ENCODE results near the gene HSBP1L1.
A peak's percentile ranks its signal among the peaks of the same experiment; 100 is the strongest.
"Not testable (repeated sequence)": the region's sequence is repeated elsewhere in the genome, so short reads cannot be mapped to it uniquely, and the experiment has no call there.

The HSBP1L1 gene

GRCh38 chr18:79956276-79956675 lies 8.2 kb upstream of the HSBP1L1 start:
- CTCF ChIA-PET: no interaction called here
- DNase-seq: no peak
- Mint-ChIP-seq H3K27ac (no peak overlapping the region), H3K4me1 (peaks cover 14% of the 10 kb centered on the region), H3K9me3 (no peaks in the 10 kb centered on the region), H3K27me3 (peaks cover 36% of the 10 kb centered on the region), H3K36me3 (no peaks in the 10 kb centered on the region), H3K4me3 (no peak overlapping the region)

GRCh38 chr18:79958981-79959380 lies 5.5 kb upstream of the HSBP1L1 start:
- DNase-seq: no peak
- peaks cover 38% of the 10 kb centered on the region for H3K27me3 Mint-ChIP-seq
- no peaks in the 10 kb centered on the region for H3K36me3 Mint-ChIP-seq
- H3K4me3 Mint-ChIP-seq: no peak overlapping the region
- CTCF ChIA-PET: no interaction called here
- peaks cover 22% of the 10 kb centered on the region for H3K4me1 Mint-ChIP-seq
- no peak overlapping the region for H3K27ac Mint-ChIP-seq
- H3K9me3 Mint-ChIP-seq: no peaks in the 10 kb centered on the region

DNA sequence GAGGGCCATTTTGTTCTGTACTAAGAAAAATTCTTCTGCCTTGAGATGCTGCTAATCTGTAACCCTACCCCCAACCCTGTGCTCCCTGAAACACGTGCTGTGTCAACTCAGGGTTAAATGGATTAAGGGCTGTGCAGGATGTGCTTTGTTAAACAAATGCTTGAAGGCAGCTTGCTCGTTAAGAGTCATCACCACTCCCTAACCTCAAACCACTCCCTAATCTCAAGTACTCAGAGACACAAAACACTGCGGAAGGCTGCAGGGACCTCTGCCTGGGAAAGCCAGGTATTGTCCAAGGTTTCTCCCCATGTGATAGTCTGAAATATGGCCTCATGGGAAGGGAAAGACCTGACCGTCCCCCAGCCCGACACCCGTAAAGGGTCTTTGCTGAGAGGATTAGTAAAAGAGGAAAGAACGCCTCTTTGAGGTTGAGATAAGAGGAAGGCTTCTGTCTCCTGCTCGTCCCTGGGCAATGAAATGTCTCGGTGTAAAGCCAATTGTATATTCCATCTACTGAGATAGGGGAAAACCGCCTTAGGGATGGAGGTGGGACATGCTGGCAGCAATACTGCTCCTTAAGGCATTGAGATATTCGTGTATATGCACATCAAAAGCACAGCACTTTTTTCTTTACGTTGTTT lies 4.2 kb upstream of the HSBP1L1 start:
- Mint-ChIP-seq H3K4me1 (peaks cover 25% of the 10 kb centered on the region), H3K27ac (peak overlapping the region; percentile 80), H3K27me3 (peaks cover 26% of the 10 kb centered on the region)
- DNase-seq: peak; percentile 31
- CTCF ChIA-PET, H3K9me3 Mint-ChIP-seq, H3K4me3 Mint-ChIP-seq, H3K36me3 Mint-ChIP-seq: not testable (repeated sequence)

DNA sequence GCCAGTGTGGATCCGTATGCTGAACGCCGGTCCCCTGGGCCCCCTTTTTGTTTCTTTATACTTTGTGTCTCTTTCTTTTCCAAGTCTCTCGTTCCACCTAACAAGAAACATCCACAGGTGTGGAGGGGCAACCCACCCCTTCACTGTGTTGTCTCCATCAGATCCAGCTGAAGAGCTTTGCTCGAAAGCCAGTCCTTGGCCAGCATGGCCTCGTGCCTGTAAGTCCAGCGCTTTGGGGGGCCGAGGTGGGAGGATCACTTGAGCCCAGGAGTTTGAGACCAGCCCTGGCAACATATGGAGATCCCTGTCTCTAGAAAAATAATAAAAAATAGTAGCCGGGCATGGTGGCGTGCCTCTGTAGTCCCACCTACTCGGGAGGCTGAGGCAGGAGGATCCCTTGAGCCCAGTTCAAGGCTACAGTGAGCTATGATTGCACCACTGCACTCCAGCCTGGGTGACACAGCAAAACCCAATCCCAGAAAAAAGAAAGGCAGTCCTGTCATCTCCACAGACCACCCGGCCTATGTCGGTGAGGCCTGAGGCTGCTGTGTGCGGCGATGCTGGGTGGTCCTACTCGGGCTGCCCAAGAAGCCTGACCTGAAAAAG lies 3.4 kb upstream of the HSBP1L1 start:
- peaks cover 29% of the 10 kb centered on the region for H3K4me1 Mint-ChIP-seq

GRCh38 chr18:79961527-79962291 lies 2.7 kb upstream of the HSBP1L1 start:
- Mint-ChIP-seq H3K36me3 (no peaks in the 10 kb centered on the region), H3K27ac (no peak overlapping the region), H3K9me3 (no peaks in the 10 kb centered on the region)

More for the DNA sequence above, 3.4 kb upstream of the HSBP1L1 start:
- H3K27ac Mint-ChIP-seq: no peak overlapping the region
- CTCF ChIA-PET: interaction anchor here (1.2 kb wide), 1 partner anchor 27 kb away, joined by 4 read pairs; no protein-coding TSS in a partner anchor
- H3K9me3 Mint-ChIP-seq: no peaks in the 10 kb centered on the region
- no peak for DNase-seq
- peaks cover 20% of the 10 kb centered on the region for H3K27me3 Mint-ChIP-seq
- H3K4me3 Mint-ChIP-seq: no peak overlapping the region
- no peaks in the 10 kb centered on the region for H3K36me3 Mint-ChIP-seq

DNA sequence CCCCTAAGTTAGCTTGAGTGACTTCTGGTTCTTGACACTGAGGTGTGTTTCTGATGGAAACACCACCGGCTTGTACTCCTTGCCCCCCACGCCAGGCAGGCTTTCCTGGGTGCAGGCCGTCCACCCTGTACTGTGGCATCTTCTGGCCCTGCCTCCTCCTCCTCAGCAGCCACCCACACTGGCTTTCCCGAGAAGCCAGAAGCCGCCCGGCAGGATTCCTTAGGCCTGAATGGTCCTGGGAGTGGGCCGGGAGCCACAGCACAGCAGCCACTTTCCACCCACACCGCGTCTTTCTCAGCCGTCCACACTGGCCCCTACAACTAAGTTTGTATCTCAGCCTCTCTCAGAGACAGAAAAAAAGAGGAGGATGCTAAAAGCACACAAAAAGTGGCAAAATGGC lies 2.1 kb upstream of the HSBP1L1 start:
- H3K27me3 Mint-ChIP-seq: peaks cover 17% of the 10 kb centered on the region
- DNase-seq: no peak
- H3K27ac Mint-ChIP-seq: peak overlapping the region; percentile 3
- H3K9me3 Mint-ChIP-seq: no peaks in the 10 kb centered on the region
- H3K36me3 Mint-ChIP-seq: peaks cover 2% of the 10 kb centered on the region
- H3K4me1 Mint-ChIP-seq: peaks cover 32% of the 10 kb centered on the region
- CTCF ChIA-PET: no interaction called here
- H3K4me3 Mint-ChIP-seq: no peak overlapping the region

More at GRCh38 chr18:79961527-79962291, 2.7 kb upstream of the HSBP1L1 start:
- H3K27me3 Mint-ChIP-seq: peaks cover 17% of the 10 kb centered on the region
- H3K4me1 Mint-ChIP-seq: peaks cover 29% of the 10 kb centered on the region
- no peak for DNase-seq
- CTCF ChIA-PET: interaction anchor here (1.2 kb wide), 1 partner anchor 26 kb away, joined by 4 read pairs; no protein-coding TSS in a partner anchor
- no peak overlapping the region for H3K4me3 Mint-ChIP-seq

DNA sequence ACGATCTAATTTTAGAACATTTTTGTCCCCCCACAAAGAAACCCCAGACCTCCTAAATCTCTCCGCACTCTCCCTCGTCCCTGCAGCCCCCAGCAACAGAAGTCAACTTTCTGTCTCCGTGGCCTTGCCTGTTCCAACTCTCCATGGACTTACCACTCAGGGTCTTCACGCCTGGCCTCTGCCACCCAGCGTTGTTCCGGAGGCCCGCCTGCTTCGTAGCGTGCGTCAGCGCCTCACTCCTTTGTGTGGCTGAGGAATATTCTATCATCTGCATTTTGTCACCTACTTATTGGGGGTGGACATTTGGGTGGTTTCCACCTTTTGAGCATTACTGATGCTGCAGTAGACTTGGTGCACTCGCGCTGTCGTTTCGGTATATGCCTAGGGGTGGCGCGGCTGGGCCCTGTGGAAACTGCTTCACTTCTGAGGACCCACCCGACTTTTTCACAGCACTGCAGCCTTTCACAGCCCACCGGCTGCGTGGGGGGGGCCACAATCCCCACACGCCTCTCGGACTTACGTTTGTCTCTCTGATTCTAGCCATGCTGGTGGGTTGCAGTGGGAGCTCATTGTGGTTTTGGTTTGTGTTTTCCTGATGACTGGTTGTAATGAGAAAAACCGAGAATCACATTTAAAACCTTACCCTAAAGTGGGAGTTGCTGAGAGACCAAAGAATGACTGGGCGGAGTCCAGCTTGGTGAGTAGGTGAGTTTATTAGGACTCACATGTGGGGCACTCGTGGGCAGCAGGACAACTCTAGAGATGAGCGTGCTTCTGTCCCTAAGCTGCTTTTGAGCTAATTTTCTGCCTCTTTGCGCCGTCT lies 1.4 kb upstream of the HSBP1L1 start:
- CTCF ChIA-PET: no interaction called here
- Mint-ChIP-seq H3K4me1 (peaks cover 37% of the 10 kb centered on the region), H3K27ac (peak overlapping the region; percentile 39), H3K27me3 (peaks cover 17% of the 10 kb centered on the region), H3K36me3 (peaks cover 2% of the 10 kb centered on the region), H3K4me3 (peak overlapping the region; percentile 35), H3K9me3 (no peaks in the 10 kb centered on the region)
- DNase-seq: no peak

- Mint-ChIP-seq H3K36me3 (peaks cover 2% of the 10 kb centered on the region), H3K9me3 (no peaks in the 10 kb centered on the region), H3K4me1 (peaks cover 42% of the 10 kb centered on the region), H3K4me3 (peak overlapping the region; percentile 56), H3K27ac (peak overlapping the region; percentile 52), H3K27me3 (peaks cover 17% of the 10 kb centered on the region)
- no peak for DNase-seq
- CTCF ChIA-PET: no interaction called here
These were observed 649 bp upstream of the HSBP1L1 start for GRCh38 chr18:79963658-79964329.

DNA sequence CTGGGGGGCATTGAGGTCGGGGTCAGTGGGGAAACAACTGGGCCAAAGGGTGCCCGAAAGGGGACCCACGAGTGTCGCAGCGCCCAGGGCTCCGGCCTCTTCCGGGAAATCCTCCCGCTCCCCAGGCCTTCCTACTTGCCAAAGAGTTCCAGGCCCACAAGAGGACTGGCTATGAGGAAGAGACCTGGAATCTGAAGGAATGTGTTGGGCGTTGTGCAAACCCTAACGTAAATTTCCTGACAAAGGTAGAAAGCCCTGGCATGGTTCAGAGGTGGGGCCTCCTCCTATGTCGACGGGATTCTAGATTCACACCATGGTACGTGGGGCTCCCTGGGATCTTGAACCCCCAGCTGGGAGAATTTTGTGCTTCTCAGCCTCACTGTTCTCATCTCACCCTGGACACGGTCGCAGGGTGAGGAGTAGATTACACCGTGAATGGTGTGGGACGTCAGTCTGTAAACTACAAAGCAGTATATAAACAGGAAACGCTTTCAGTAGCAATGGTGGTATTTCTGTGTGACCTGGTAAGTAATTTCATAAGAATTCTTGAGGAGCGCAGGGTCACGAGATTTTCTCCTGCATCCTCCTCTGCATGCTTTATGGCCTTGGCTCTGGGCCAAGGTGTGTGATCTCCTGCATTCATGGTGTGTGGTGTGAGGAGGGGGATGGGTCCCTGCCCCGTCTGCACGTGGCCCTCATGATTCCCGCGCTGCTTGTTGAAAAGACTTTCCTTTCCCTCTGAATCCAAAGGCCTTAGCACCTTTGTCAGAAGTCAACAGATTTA lies 868 bp downstream of the HSBP1L1 start:
- Mint-ChIP-seq H3K9me3 (no peaks in the 10 kb centered on the region), H3K4me3 (peak overlapping the region; percentile 79), H3K27me3 (peaks cover 17% of the 10 kb centered on the region), H3K27ac (peak overlapping the region; percentile 92), H3K4me1 (peaks cover 37% of the 10 kb centered on the region), H3K36me3 (peaks cover 7% of the 10 kb centered on the region)
- CTCF ChIA-PET: no interaction called here
- DNase-seq: peak; percentile 39

- no peak overlapping the region for H3K4me3 Mint-ChIP-seq
- H3K9me3 Mint-ChIP-seq: no peaks in the 10 kb centered on the region
- CTCF ChIA-PET: no interaction called here
- H3K4me1 Mint-ChIP-seq: peaks cover 17% of the 10 kb centered on the region
- H3K36me3 Mint-ChIP-seq: peaks cover 42% of the 10 kb centered on the region
- H3K27me3 Mint-ChIP-seq: no peaks in the 10 kb centered on the region
- DNase-seq: no peak
- H3K27ac Mint-ChIP-seq: no peak overlapping the region
These were observed 6.1 kb downstream of the HSBP1L1 start for GRCh38 chr18:79970419-79971133.

- peaks cover 16% of the 10 kb centered on the region for H3K4me1 Mint-ChIP-seq
- no peaks in the 10 kb centered on the region for H3K9me3 Mint-ChIP-seq
- CTCF ChIA-PET: no interaction called here
- peaks cover 47% of the 10 kb centered on the region for H3K36me3 Mint-ChIP-seq
- peak overlapping the region; percentile 25 for H3K27ac Mint-ChIP-seq
- no peaks in the 10 kb centered on the region for H3K27me3 Mint-ChIP-seq
- no peak overlapping the region for H3K4me3 Mint-ChIP-seq
- DNase-seq: no peak
These were observed 6.9 kb downstream of the HSBP1L1 start for GRCh38 chr18:79971211-79971952.

DNA sequence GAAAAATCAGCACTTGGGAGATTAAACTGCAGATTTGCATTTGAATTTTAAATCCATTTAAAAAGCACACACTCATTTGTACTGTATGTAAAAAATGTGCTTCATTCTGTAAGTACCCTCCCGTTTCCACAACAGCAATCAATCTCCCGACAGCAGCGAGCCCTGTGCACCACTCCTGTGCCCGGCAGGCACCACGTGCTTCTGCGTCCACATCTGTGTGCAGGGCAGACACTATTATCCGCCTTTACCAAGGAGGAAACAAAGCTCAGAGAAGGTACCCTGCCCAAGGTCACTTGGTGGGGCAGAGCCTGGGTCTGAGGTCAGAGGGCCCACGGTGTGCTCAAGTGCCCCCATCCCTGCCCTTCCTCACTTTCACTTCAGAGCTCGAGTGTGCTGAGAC lies 7.5 kb downstream of the HSBP1L1 start:
- H3K36me3 Mint-ChIP-seq: peaks cover 47% of the 10 kb centered on the region
- no peak overlapping the region for H3K27ac Mint-ChIP-seq
- H3K4me1 Mint-ChIP-seq: peaks cover 16% of the 10 kb centered on the region

More for the DNA sequence above, 7.5 kb downstream of the HSBP1L1 start:
- no peak for DNase-seq
- H3K9me3 Mint-ChIP-seq: no peaks in the 10 kb centered on the region
- CTCF ChIA-PET: no interaction called here
- no peak overlapping the region for H3K4me3 Mint-ChIP-seq
- H3K27me3 Mint-ChIP-seq: no peaks in the 10 kb centered on the region

Measured in activated naive CD4-positive, alpha-beta T cell treated with anti-CD3 and anti-CD28 coated beads, Interleukin-2, amount 10 ng/mL, durations not matched to agents 7 days and 5 days (primary cell).